Measurements from ENCODE around the gene STAT2.
"Not testable (repeated sequence)": the region's sequence is repeated elsewhere in the genome, so short reads cannot be mapped to it uniquely, and the experiment has no call there.

The STAT2 gene

DNA sequence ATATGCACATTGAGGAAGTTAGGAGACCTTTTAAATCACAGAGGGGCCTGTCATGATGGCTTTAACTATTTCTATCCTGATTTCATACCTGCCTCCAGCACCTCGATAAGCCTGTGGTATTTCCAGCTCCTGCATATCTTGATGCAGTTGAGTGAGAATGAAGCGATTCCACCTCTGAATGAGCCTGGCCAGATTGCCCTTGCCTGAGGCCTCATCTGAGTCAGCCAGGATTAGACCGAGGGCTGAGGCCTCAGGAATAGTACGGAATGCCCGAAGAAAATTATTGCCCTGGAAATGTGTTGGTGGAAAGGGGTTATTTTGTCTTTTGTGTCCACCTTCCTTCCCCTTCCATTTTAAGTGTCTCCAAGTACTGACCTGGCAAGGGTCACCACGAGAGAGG, 35.7 kb downstream of the STAT2 start:
- no peak for DNase-seq

DNA sequence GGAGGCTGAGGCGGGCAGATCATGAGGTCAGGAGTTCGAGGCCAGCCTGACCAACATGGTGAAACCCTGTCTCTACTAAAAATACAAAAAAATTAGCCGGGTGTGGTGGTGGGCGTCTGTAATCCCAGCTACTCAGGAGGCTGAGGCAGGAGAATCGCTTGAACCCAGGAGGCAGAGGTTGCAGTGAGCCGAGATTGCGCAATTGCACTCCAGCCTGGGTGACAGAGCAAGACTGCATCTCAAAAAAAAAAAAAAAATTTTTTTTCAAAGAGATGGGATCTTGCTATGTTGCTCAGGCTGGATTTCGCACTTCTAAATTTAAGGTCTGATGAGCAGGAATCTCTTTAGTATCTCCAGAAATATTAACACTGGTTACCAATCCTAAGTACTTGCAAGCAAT, 38.3 kb downstream of the STAT2 start:
- DNase-seq = not testable (repeated sequence)

GRCh38 chr12:56321027-56321426, 38.9 kb downstream of the STAT2 start:
- DNase-seq = no peak

DNA sequence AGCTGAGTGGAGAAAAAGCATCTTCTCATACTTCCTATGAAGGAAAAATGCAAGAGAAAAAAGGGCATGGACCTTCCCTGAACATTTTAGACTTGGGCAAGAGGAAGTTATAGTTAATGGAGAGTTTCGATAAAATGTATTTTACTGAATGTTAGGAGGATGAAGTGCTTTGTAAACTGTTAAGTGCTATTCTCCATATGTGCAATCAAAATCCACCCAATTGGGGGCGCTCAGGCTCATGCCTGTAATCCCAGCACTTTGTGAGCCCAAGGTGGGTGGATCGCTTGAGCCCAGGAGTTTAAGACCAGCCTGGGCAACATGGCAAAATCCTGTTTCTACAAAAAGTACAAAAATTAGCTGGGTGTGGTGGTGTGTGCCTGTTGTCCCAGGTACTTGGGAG, 42.2 kb downstream of the STAT2 start:
- DNase-seq = no peak

DNA sequence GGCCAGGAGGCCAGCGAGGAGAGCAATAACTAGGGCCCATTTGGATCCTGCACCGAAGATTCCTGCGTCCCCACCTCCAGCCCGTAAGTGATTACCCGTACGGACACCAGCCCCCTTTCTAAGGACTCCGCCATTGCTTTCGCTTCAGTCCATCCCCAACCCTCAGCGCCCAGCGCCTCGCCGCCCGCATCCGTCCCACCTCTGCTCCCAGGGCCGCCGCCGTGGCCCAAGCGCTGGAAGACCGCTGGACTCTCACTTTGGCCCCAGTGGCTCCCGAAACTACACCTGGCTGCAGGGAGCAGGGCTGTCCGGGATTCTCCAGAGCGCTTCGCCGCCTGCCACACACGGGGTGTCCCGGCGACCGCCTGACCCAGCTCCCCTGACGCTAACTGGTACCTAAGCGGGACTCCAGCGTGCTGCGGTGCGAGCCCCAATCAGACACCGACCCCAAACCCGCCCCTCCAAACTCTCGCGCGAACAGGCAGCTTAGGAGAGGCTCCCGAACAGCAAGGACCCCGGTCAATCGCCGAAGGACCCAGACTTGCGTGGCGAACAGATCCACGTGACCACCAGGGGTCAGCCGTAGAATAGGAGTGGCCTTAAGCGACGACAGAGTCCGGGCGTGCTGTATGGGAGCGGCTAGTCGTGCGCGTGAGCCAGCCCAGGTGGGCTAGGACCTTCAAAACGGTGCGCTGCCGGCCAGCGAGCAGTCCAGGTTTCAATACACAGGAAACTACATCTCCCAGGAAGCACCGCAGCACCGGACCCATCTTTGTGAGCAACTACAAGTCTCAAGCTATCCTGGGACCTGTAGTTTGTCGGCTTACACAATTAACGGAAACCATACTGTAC, 44.1 kb downstream of the STAT2 start, which contains the start of gene CNPY2:
CNPY2 (minus strand) TSS at position 367 of the 852 bp plus-strand sequence. CDS start 771 bp downstream, outside the sequence.
- peak; percentile 97 to 98 for DNase-seq

DNA sequence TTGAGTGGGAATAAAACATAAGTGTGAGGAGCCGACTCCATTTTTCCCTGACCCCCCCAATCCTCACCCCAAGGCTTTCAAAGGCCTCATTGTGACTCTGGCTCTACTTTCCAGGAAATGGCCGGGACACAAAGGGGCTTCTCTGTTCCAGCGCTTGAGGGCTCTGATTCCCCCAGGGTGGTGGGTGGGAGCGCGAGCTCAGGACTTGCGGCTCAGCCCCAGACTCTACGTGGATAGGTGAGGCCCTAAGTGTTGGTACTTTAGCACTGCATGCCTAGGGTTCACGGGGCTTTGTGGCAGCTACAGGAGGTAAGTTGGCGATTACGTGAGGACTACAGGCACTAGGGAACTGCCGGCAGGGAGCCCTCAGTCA, 44.7 kb downstream of the STAT2 start:
- DNase-seq = no peak

GRCh38 chr12:56311003-56311402, 48.9 kb downstream of the STAT2 start:
- no peak for DNase-seq

DNA sequence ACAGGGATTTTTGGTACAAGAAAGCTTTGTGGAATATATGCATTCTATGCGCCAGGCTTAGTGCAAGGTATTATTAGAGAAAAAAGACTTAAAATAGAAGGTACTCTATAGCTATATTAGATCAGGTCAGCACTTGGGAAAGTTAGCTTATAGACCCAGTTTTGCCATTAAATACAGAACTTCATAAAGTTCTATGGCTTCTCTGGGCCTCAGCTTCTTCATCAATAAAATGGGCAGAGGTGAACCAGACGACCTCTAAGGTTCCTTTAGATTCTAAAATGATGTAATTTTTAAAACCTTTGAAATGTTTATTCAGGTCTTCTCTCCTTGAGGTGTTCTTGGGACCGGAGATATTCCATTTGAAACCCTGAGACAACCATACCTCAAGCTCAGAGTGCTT, 51.2 kb downstream of the STAT2 start:
- DNase-seq = no peak

DNA sequence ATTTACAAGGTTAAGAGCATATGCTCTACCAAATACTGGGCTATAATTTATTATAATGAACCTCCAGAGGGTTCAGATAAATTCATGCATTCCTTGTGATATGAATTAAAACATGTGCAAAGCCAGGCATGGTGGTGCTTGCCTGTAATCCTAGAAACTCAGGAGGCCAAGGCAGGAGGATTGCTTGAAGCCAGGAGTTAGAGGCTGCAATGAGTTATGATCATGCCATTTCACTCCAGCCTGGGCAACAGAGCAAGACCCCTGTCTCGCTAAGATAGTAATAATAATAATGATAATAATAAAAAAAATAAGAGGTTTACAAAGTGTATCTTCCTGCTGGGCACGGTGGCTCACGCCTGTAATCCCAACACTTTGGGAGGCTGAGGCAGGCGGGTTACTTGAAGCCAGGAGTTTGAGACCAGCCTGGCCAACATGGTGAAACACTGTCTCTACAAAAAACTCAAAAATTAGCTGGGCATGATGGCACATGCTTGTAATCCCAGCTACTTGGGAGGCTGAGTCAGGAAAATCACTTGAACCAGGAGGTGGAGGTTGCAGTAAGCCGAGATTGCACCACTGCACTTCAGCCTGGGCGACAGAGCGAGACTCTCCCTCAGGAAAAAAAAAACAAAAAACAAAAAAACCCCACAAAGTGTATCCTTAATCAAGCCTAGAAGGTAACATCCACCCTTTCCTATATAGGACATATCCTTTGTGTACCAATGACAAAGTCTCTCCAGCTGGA, 52.5 kb downstream of the STAT2 start:
- no peak for DNase-seq

- DNase-seq = no peak
Observed at GRCh38 chr12:56304872-56305590, 54.9 kb downstream of the STAT2 start.

DNA sequence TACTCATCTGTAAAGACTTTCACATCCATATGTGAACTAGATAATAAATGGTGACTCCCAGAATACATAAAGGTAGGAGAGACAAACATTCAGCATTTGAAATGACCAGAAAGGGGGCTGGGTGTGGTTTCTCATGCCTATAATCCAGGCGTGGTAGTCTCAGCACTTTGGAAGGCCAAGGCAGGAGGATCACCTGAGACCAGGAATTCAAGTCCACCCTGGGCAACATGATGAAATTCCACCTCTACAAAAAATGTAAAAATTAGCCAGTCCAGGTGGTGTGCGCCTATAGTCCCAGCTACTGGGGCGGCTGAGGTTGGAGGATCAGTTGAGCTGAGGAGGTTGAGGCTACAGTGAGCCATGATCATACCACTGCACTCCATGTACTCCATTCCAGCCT, 55.6 kb downstream of the STAT2 start:
- DNase-seq = no peak

- no peak for DNase-seq
Observed at GRCh38 chr12:56300644-56301464, 59.1 kb downstream of the STAT2 start.

DNA sequence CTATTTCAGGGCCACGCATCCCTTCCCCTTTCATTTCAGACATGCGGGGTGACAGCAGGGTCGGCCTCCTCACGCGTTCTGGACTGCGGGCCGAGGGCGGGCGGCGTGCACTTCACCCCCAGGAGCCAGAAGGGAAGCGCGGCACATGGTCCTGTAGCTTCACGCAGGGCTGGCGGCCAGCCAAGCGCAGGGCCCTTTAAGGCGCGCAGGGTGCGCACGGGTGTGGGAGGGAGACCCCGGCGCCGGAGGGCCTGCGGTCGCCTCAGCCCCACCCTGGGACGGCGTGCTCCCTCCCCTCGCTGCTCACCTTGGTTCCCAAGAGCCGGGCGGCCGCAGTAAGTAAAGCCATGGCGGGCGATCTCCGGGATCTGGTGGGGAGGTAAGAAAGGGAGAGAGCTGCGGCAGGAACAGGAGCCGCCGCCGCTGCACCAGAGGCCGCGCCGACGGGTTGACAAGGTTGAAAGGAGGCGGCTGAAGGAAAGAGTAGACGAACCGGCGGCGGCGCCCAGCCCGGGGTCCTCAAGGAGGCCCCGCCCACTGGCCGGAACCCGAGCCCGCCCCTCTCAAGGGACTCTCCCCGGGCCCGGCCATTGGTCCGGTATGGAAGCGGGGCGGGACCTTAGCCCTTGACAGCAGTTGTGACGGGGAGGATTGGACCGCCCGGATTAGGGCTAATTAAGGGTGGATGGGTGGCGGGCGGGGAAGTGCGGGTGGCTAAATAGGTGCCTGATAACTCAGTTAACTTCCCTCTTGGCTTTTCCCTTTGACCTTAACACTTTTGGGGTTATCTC, 59.9 kb downstream of the STAT2 start, which contains the start of gene CS:
CS (minus strand) TSS at position 478 of the 791 bp plus-strand sequence; CDS start at position 349, 129 bp downstream.
- peak; percentile 97 for DNase-seq

- DNase-seq = peak in 1 of 2 experiments; percentile 51
Observed at GRCh38 chr12:56299308-56299852, 60.5 kb downstream of the STAT2 start.

- DNase-seq = no peak
Observed at GRCh38 chr12:56298828-56299227, 61.1 kb downstream of the STAT2 start.

DNA sequence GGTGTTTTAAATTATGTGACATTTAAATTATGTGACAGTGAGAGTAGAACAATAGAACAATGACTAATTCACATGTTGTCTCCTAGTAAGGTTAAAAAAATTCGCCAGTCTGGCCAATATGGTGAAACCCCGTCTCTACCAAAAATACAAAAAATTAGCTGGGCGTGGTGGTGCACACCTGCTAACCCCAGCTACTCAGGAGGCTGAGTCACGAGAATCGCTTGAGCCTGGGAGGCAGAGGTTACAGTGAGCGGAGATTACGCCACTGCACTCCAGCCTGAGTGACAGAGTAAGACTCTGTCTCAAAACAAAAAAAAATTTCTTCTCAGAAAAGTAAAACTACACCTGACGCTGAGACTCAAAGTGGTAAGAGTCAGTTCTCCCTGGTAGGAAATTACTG, 62.5 kb downstream of the STAT2 start:
- no peak for DNase-seq

- DNase-seq = no peak
Observed at GRCh38 chr12:56296295-56296694, 63.6 kb downstream of the STAT2 start.

DNA sequence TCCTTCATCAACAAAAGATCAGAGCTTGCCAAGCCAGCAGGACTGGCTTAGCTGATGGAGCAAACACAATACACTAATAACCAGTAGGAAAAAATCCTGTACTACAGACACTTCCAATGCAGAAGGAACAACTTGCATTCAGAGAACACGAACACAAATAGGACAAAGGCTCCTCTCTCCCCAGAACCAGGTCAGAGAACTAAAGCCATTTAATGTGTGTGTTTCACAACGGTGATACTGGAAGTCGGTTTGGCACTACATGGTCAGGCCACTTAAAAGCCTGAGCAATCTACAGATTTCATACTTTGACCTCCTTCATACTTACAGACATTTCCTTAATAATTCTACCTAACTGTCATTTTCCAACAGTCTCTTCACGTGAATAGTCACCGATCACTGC, 66.1 kb downstream of the STAT2 start:
- DNase-seq = no peak
